Skeletal muscle tissue (tissue), 4 donors: ENCODE results near the gene CHD9. TPM values are rescaled to one million over a fixed set of nuclear protein-coding genes. Genes with fewer than 3 reads are reported as not detected.

Source experiments
- H3K27ac ChIP-seq: one replicate; pipeline ENCODE4 v1.7.0; 2013; ENCODE audit warnings: mild to moderate bottlenecking, low read depth, low read length, inconsistent platforms
- H3K27me3 ChIP-seq, 3 donors: one replicate each; pipeline ENCODE4 v1.7.0; 2013; ENCODE audit warnings: low read length in 3 of 3; ENCODE audit not compliant: control insufficient read depth in 3 of 3, insufficient read depth in 3 of 3
- H3K36me3 ChIP-seq, 3 donors: one replicate each; pipeline ENCODE4 v1.7.0; 2013; ENCODE audit warnings: low read length in 3 of 3; ENCODE audit not compliant: control insufficient read depth in 3 of 3, insufficient read depth in 3 of 3
- H3K4me1 ChIP-seq, 3 donors: one replicate each; pipeline ENCODE4 v1.7.0; 2013; ENCODE audit warnings: low read length in 3 of 3, mild to moderate bottlenecking in 3 of 3; ENCODE audit not compliant: control insufficient read depth in 3 of 3, insufficient read depth in 3 of 3
- H3K4me3 ChIP-seq, 3 donors: one replicate each; pipeline ENCODE4 v1.7.0; 2013; ENCODE audit warnings: low read length in 3 of 3
- H3K9ac ChIP-seq, 3 donors: one replicate each; pipeline ENCODE4 v1.7.0; 2013; ENCODE audit warnings: low read length in 3 of 3, mild to moderate bottlenecking in 3 of 3, moderate library complexity in 2 of 3, low read depth in 1 of 3
- H3K9me3 ChIP-seq, 3 donors: one replicate each; pipeline ENCODE4 v1.7.0; 2013; ENCODE audit warnings: low read length in 3 of 3; ENCODE audit not compliant: control insufficient read depth in 3 of 3
- total RNA-seq: library from RNA; depleted of rRNA; stranded (reverse); fragments of >200 nt; gene quantifications from one replicate; pipeline ENCODE4 v1.2.3, GENCODE V29; 2014
- donor health status: Osteomylitis.

The CHD9 gene
- total RNA-seq, 1 donor from 2014 or later: 69.4 TPM

GRCh38 chr16:53282975-53283946 is 228.5 kb downstream of the CHD9 start:
- no peak overlapping the region for H3K4me3 ChIP-seq
- no peak overlapping the region for H3K9ac ChIP-seq
- H3K27me3 ChIP-seq: no peaks in the 10 kb centered on the region
- H3K27ac ChIP-seq: no peak overlapping the region
- H3K4me1 ChIP-seq: no peaks in the 10 kb centered on the region
- H3K9me3 ChIP-seq: no peaks in the 10 kb centered on the region
- H3K36me3 ChIP-seq: peaks cover 32 to 58% (median 52%) of the 10 kb centered on the region in 3 donors

GRCh38 chr16:53285236-53285635 is 230.4 kb downstream of the CHD9 start:
- Histone ChIP-seq H3K36me3 (peaks cover 42 to 67% (median 64%) of the 10 kb centered on the region in 3 donors), H3K4me3 (no peak overlapping the region), H3K9me3 (no peaks in the 10 kb centered on the region), H3K9ac (no peak overlapping the region), H3K4me1 (no peaks in the 10 kb centered on the region), H3K27ac (no peak overlapping the region), H3K27me3 (no peaks in the 10 kb centered on the region)

- no peak overlapping the region for H3K4me3 ChIP-seq
- H3K36me3 ChIP-seq: peaks cover 36 to 74% (median 69%) of the 10 kb centered on the region in 3 donors
- H3K27me3 ChIP-seq: no peaks in the 10 kb centered on the region
- H3K9me3 ChIP-seq: no peaks in the 10 kb centered on the region
- no peak overlapping the region for H3K9ac ChIP-seq
- H3K27ac ChIP-seq: no peak overlapping the region
- H3K4me1 ChIP-seq: no peaks in the 10 kb centered on the region
These were observed 235.7 kb downstream of the CHD9 start for GRCh38 chr16:53290520-53290919.

GRCh38 chr16:53291757-53292392 is 237.1 kb downstream of the CHD9 start:
- Histone ChIP-seq H3K27ac (no peak overlapping the region), H3K36me3 (peaks cover 31 to 66% (median 58%) of the 10 kb centered on the region in 3 donors), H3K27me3 (no peaks in the 10 kb centered on the region), H3K9me3 (no peaks in the 10 kb centered on the region), H3K9ac (no peak overlapping the region), H3K4me3 (no peak overlapping the region), H3K4me1 (no peaks in the 10 kb centered on the region)

- Histone ChIP-seq H3K27ac (no peak overlapping the region), H3K36me3 (peaks cover 30 to 54% (median 42%) of the 10 kb centered on the region in 3 donors)
These were observed 242.7 kb downstream of the CHD9 start for GRCh38 chr16:53297477-53297876.

GRCh38 chr16:53304334-53304733 is 249.5 kb downstream of the CHD9 start:
- Histone ChIP-seq H3K4me3 (no peak overlapping the region), H3K4me1 (no peaks in the 10 kb centered on the region), H3K9me3 (no peaks in the 10 kb centered on the region), H3K27me3 (no peaks in the 10 kb centered on the region), H3K9ac (no peak overlapping the region), H3K36me3 (peaks cover 29 to 61% (median 30%) of the 10 kb centered on the region in 3 donors), H3K27ac (no peak overlapping the region)

More at GRCh38 chr16:53297477-53297876, 242.7 kb downstream of the CHD9 start:
- H3K27me3 ChIP-seq: no peaks in the 10 kb centered on the region
- H3K4me3 ChIP-seq: no peak overlapping the region
- H3K9ac ChIP-seq: no peak overlapping the region
- H3K4me1 ChIP-seq: no peaks in the 10 kb centered on the region
- no peaks in the 10 kb centered on the region for H3K9me3 ChIP-seq

- Histone ChIP-seq H3K36me3 (peaks cover 30 to 60% (median 32%) of the 10 kb centered on the region in 3 donors), H3K9ac (no peak overlapping the region), H3K27me3 (no peaks in the 10 kb centered on the region), H3K9me3 (no peaks in the 10 kb centered on the region), H3K4me3 (no peak overlapping the region), H3K27ac (no peak overlapping the region), H3K4me1 (no peaks in the 10 kb centered on the region)
These were observed 251.0 kb downstream of the CHD9 start for GRCh38 chr16:53305743-53306142.

GRCh38 chr16:53309457-53309856 is 254.7 kb downstream of the CHD9 start:
- H3K9me3 ChIP-seq: no peaks in the 10 kb centered on the region
- H3K4me3 ChIP-seq: no peak overlapping the region
- H3K9ac ChIP-seq: no peak overlapping the region
- H3K4me1 ChIP-seq: no peaks in the 10 kb centered on the region
- H3K36me3 ChIP-seq: peaks cover 25 to 60% (median 37%) of the 10 kb centered on the region in 3 donors
- no peak overlapping the region for H3K27ac ChIP-seq
- no peaks in the 10 kb centered on the region for H3K27me3 ChIP-seq

GRCh38 chr16:53320992-53321391 is 266.2 kb downstream of the CHD9 start:
- Histone ChIP-seq H3K4me3 (no peak overlapping the region), H3K27me3 (no peaks in the 10 kb centered on the region), H3K27ac (no peak overlapping the region), H3K9me3 (no peaks in the 10 kb centered on the region), H3K9ac (no peak overlapping the region), H3K36me3 (peaks cover 14 to 45% (median 45%) of the 10 kb centered on the region in 3 donors), H3K4me1 (no peaks in the 10 kb centered on the region)

GRCh38 chr16:53323924-53324323 is 269.1 kb downstream of the CHD9 start:
- H3K36me3 ChIP-seq: peaks cover 7 to 31% (median 27%) of the 10 kb centered on the region in 3 donors
- no peak overlapping the region for H3K9ac ChIP-seq
- no peak overlapping the region for H3K4me3 ChIP-seq
- no peak overlapping the region for H3K27ac ChIP-seq
- no peaks in the 10 kb centered on the region for H3K9me3 ChIP-seq
- no peaks in the 10 kb centered on the region for H3K4me1 ChIP-seq
- H3K27me3 ChIP-seq: no peaks in the 10 kb centered on the region
